Calu3 (cell line): ENCODE results near the gene ERMN. TPM values are rescaled to one million over a fixed set of nuclear protein-coding genes. Genes with fewer than 3 reads are reported as not detected.

ENCODE experiments used
- BruUV-seq: library from RNA; stranded (reverse); fragments of 400-500 nt; replicated peaks from 2 replicates; lab custom pipeline; 2021; lab: Mats Ljungman, UMichigan
- CTCF ChIA-PET: fragments of 300-600 bp; sonication (Branson Sonifier 250); formaldehyde crosslinking; loops from one replicate; lab custom pipeline; 2022; ENCODE audit warnings: antibody characterized with exemption; lab: Charles Lee
- DNase-seq: peaks from one replicate; pipeline ENCODE4 v3.0.0; 2022
- H3K27ac Mint-ChIP-seq: one replicate; pipeline ENCODE4 v1.8.0; 2022; ENCODE audit warnings: mixed read lengths; ENCODE audit not compliant: unreplicated experiment
- H3K27me3 Mint-ChIP-seq: one replicate; pipeline ENCODE4 v1.8.0; 2022; ENCODE audit warnings: mixed read lengths; ENCODE audit not compliant: unreplicated experiment
- H3K36me3 Mint-ChIP-seq: one replicate; pipeline ENCODE4 v1.8.0; 2022; ENCODE audit warnings: mild to moderate bottlenecking, moderate library complexity, mixed read lengths; ENCODE audit not compliant: insufficient read depth, unreplicated experiment
- H3K4me1 Mint-ChIP-seq: one replicate; pipeline ENCODE4 v1.8.0; 2022; ENCODE audit warnings: mild to moderate bottlenecking, low read depth, mixed read lengths; ENCODE audit not compliant: unreplicated experiment
- H3K4me3 Mint-ChIP-seq: one replicate; pipeline ENCODE4 v1.8.0; 2022; ENCODE audit warnings: mild to moderate bottlenecking, low read depth, moderate library complexity, mixed read lengths; ENCODE audit not compliant: unreplicated experiment
- H3K9me3 Mint-ChIP-seq: one replicate; pipeline ENCODE4 v1.8.0; 2022; ENCODE audit warnings: low read depth, mixed read lengths; ENCODE audit not compliant: unreplicated experiment
- CTCF ChIP-seq: fragments of 200-600 bp; IDR thresholded peaks from one replicate; pipeline ENCODE4 v1.8.0; 2022; ENCODE audit warnings: antibody characterized with exemption; ENCODE audit not compliant: unreplicated experiment
- intact Hi-C: fragments of 100-400 bp; cut with micrococcal nuclease; formaldehyde crosslinking; loops from one replicate; pipeline ENCODE4 v1.10.0; 2022; ENCODE audit not compliant: unreplicated experiment
- total RNA-seq: library from RNA; stranded (reverse); gene quantifications from 2 replicates; pipeline ENCODE4 v1.2.3, GENCODE V29; 2022

ERMN gene
- total RNA-seq, 1 experiment from 2014 or later: not detected

- intact Hi-C loops: loop anchor here (10.0 kb wide), 1 partner anchor 1962 kb away; no protein-coding TSS in a partner anchor
- CTCF ChIA-PET: interaction anchor here (0.6 to 1.8 kb wide), 11 partner anchors 9 to 1964 kb away, joined by 3 to 10 read pairs (median 4); partner anchors contain the start of gene ERMN
- Mint-ChIP-seq H3K4me3 (no peak overlapping the region), H3K27ac (no peak overlapping the region), H3K4me1 (no peaks in the 10 kb centered on the region), H3K36me3 (no peaks in the 10 kb centered on the region), H3K27me3 (peaks cover 2% of the 10 kb centered on the region), H3K9me3 (no peaks in the 10 kb centered on the region)
- BruUV-seq: no TSS peak
- peak; percentile 48 for TF ChIP-seq CTCF
- peak; percentile 55 for DNase-seq
Measured at GRCh38 chr2:157336137-157337010, 10.8 kb upstream of the ERMN start.

- H3K9me3 Mint-ChIP-seq: no peaks in the 10 kb centered on the region
- H3K36me3 Mint-ChIP-seq: no peaks in the 10 kb centered on the region
- no peaks in the 10 kb centered on the region for H3K27me3 Mint-ChIP-seq
- DNase-seq: no peak
- intact Hi-C loops: loop anchor here (10.0 kb wide), 1 partner anchor 1960 kb away; no protein-coding TSS in a partner anchor
- TF ChIP-seq CTCF: no peak
- H3K27ac Mint-ChIP-seq: no peak overlapping the region
- no TSS peak for BruUV-seq
- no peak overlapping the region for H3K4me3 Mint-ChIP-seq
- CTCF ChIA-PET: no interaction called here
- peaks cover 3% of the 10 kb centered on the region for H3K4me1 Mint-ChIP-seq
Measured at GRCh38 chr2:157334797-157335196, 9.2 kb upstream of the ERMN start.

- no peak overlapping the region for H3K27ac Mint-ChIP-seq
- CTCF ChIA-PET: no interaction called here
- H3K36me3 Mint-ChIP-seq: no peaks in the 10 kb centered on the region
- H3K4me3 Mint-ChIP-seq: no peak overlapping the region
- DNase-seq: no peak
- TF ChIP-seq CTCF: no peak
- intact Hi-C loops: loop anchor here (10.0 kb wide), 1 partner anchor 1960 kb away; no protein-coding TSS in a partner anchor
- H3K9me3 Mint-ChIP-seq: no peaks in the 10 kb centered on the region
- BruUV-seq: no TSS peak
- peaks cover 8% of the 10 kb centered on the region for H3K4me1 Mint-ChIP-seq
- H3K27me3 Mint-ChIP-seq: no peaks in the 10 kb centered on the region
Measured at GRCh38 chr2:157334335-157334734, 8.7 kb upstream of the ERMN start.

- intact Hi-C loops: loop anchor here (10.0 kb wide), 1 partner anchor 1959 kb away; no protein-coding TSS in a partner anchor
- no TSS peak for BruUV-seq
- no peak overlapping the region for H3K27ac Mint-ChIP-seq
- CTCF ChIA-PET: interaction anchor here (1.0 kb wide), 1 partner anchor 139 kb away, joined by 4 read pairs; no protein-coding TSS in a partner anchor
- no peak for DNase-seq
- peaks cover 13% of the 10 kb centered on the region for H3K4me1 Mint-ChIP-seq
- TF ChIP-seq CTCF: no peak
- no peaks in the 10 kb centered on the region for H3K27me3 Mint-ChIP-seq
- H3K9me3 Mint-ChIP-seq: no peaks in the 10 kb centered on the region
- H3K4me3 Mint-ChIP-seq: no peak overlapping the region
- no peaks in the 10 kb centered on the region for H3K36me3 Mint-ChIP-seq
Measured at GRCh38 chr2:157333304-157334047, 7.9 kb upstream of the ERMN start.
